ENCODE measurements around the gene DOHH.

DNA sequence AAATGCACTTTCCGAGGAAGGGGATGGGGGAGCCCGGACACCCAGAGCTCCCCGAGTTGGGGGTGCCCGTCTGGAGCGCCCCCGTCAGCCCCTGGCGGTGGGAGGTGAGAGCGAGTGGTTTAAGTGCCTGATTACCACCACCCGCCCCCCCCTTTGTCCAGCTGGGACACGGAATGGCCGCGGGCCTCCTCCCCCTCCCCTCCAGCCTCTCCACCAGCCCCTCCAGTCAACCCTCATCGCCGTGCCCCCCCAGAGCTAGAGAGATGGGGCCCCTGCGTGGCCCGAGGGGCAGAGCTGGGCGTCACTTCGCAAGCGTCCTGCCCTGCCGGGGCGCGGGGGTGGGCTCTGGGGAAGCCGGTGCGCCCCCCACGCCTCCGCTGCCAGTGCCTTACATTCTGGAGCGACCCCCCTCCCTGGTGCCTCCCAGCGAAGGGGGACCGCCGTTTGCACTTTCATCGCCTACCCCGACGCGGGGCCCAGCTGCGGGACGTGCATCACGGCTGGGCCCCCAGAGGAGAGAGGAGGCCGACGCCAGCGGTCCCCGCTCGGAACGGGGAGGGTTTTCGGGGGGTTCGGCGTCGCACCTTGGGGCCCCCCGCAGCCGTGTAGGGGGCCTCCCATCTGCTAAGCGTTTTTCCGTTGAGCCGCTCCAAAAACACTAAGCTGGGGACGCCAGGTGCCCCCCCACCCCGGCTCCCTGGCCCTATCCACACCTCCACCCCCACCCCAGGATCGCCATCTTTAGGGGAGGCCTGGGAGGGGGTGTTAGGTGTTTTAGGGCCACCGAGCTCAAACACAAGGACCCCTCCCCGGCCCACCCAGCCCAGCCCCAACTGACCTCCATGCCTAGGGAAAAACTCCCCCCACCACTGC is 36.5 kb downstream of the DOHH start:
- TF ChIP-seq, protein P1, sequence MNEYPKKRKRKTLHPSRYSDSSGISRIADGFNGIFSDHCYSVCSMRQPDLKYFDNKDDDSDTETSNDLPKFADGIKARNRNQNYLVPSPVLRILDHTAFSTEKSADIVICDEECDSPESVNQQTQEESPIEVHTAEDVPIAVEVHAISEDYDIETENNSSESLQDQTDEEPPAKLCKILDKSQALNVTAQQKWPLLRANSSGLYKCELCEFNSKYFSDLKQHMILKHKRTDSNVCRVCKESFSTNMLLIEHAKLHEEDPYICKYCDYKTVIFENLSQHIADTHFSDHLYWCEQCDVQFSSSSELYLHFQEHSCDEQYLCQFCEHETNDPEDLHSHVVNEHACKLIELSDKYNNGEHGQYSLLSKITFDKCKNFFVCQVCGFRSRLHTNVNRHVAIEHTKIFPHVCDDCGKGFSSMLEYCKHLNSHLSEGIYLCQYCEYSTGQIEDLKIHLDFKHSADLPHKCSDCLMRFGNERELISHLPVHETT (tag by site-specific recombination; IDR thresholded peaks at IDR 0.05): no peak
- no peak for TF ChIP-seq ZNF558 (tag by site-specific recombination; IDR thresholded peaks at IDR 0.05)

Measured in HEK293 (cell line).